A673 (cell line): Measurements from ENCODE around the gene SART3. TPM values are rescaled to one million over a fixed set of nuclear protein-coding genes. Genes with fewer than 3 reads are reported as not detected.

ENCODE experiments used
- BruUV-seq: library from RNA; stranded (reverse); fragments of 400-500 nt; replicated peaks from 2 replicates; lab custom pipeline; 2021; lab: Mats Ljungman, UMichigan
- CTCF ChIA-PET: fragments of 300-600 bp; sonication (Branson Sonifier 250); formaldehyde crosslinking; loops from one replicate; lab custom pipeline; 2022; ENCODE audit warnings: antibody characterized with exemption; lab: Charles Lee
- POLR2A ChIA-PET: fragments of 300-600 bp; sonication (Branson Sonifier 250); formaldehyde crosslinking; loops from one replicate; lab custom pipeline; 2022; ENCODE audit warnings: antibody characterized with exemption; ENCODE audit not compliant: low non-redundant PET; lab: Charles Lee
- DNase-seq: peaks from one replicate; pipeline ENCODE4 v3.0.0-alpha.2; 2015; ENCODE audit warnings: low spot score
- H3K27ac ChIP-seq: fragments of 200-600 bp; sonication (generic); 2 replicates; pipeline ENCODE4 v1.5.1; 2016; ENCODE audit warnings: mixed run types, low read depth, mild to moderate bottlenecking, mixed read lengths, antibody characterized with exemption, low read length; ENCODE audit not compliant: poor library complexity, severe bottlenecking
- H3K27me3 ChIP-seq: fragments of 200-600 bp; sonication (generic); replicated peaks from 2 replicates; pipeline ENCODE4 v1.6.1; 2017; ENCODE audit warnings: mixed run types, low read depth, mild to moderate bottlenecking, mixed read lengths, antibody characterized with exemption, low read length; ENCODE audit not compliant: insufficient read depth, poor library complexity
- H3K36me3 ChIP-seq: fragments of 200-600 bp; sonication (generic); 2 replicates; pipeline ENCODE4 v1.6.1; 2016; ENCODE audit warnings: mixed run types, mild to moderate bottlenecking, mixed read lengths, antibody characterized with exemption, low read length; ENCODE audit not compliant: insufficient read depth, poor library complexity, severe bottlenecking
- H3K4me1 ChIP-seq: fragments of 200-600 bp; sonication (generic); 2 replicates; pipeline ENCODE4 v1.6.1; 2017; ENCODE audit warnings: mixed run types, mild to moderate bottlenecking, mixed read lengths, antibody characterized with exemption, low read length; ENCODE audit not compliant: insufficient read depth, poor library complexity, severe bottlenecking
- H3K4me3 ChIP-seq: fragments of 200-600 bp; sonication (generic); 2 replicates; pipeline ENCODE4 v1.5.1; 2016; ENCODE audit warnings: low read depth, mixed run types, mild to moderate bottlenecking, mixed read lengths, low read length; ENCODE audit not compliant: poor library complexity, severe bottlenecking
- H3K9me3 ChIP-seq: fragments of 200-600 bp; sonication (generic); 2 replicates; pipeline ENCODE4 v1.6.1; 2016; ENCODE audit warnings: mixed run types, low read depth, mild to moderate bottlenecking, mixed read lengths, antibody characterized with exemption, low read length; ENCODE audit not compliant: poor library complexity, severe bottlenecking
- CTCF ChIP-seq: fragments of 300-800, 200-600 bp; sonication (generic); conservative IDR thresholded peaks from 2 replicates; pipeline ENCODE4 v1.5.1; 2017; ENCODE audit warnings: low read depth, mild to moderate bottlenecking, antibody characterized with exemption, low read length, moderate library complexity, mixed read lengths
- EZH2 ChIP-seq: fragments of 200-600 bp; sonication (generic); IDR thresholded peaks from 2 replicates; pipeline ENCODE4 v1.6.1; 2017; ENCODE audit warnings: borderline replicate concordance, low read depth, mild to moderate bottlenecking, mixed read lengths, antibody characterized with exemption, low read length; ENCODE audit not compliant: poor library complexity, severe bottlenecking
- intact Hi-C: fragments of 100-400 bp; cut with micrococcal nuclease; formaldehyde crosslinking; loops from one replicate; pipeline ENCODE4 v1.10.0; 2022; ENCODE audit not compliant: unreplicated experiment
- total RNA-seq: library from RNA; stranded (reverse); gene quantifications from 2 replicates; pipeline ENCODE4 v1.2.3, GENCODE V29; 2021

The SART3 gene
- total RNA-seq, 1 experiment from 2014 or later = 99.3 TPM

GRCh38 chr12:108553799-108554198 lies 7.2 kb downstream of the SART3 start:
- no peaks in the 10 kb centered on the region for H3K27me3 ChIP-seq
- no peaks in the 10 kb centered on the region for H3K9me3 ChIP-seq
- peaks cover 10% of the 10 kb centered on the region for H3K36me3 ChIP-seq
- no peak for DNase-seq
- H3K27ac ChIP-seq = no peak overlapping the region
- H3K4me1 ChIP-seq = no peaks in the 10 kb centered on the region
- POLR2A ChIA-PET = no interaction called here
- TF ChIP-seq EZH2 = no peak
- TF ChIP-seq CTCF = no peak
- H3K4me3 ChIP-seq = no peak overlapping the region
- CTCF ChIA-PET = no interaction called here
- intact Hi-C loops = no loop called here
- no TSS peak for BruUV-seq

- ChIA-PET POLR2A (no interaction called here), CTCF (no interaction called here)
- no peak for TF ChIP-seq EZH2
- no peak for TF ChIP-seq CTCF
- no peak for DNase-seq
- Histone ChIP-seq H3K27me3 (no peaks in the 10 kb centered on the region), H3K4me1 (no peaks in the 10 kb centered on the region), H3K9me3 (no peaks in the 10 kb centered on the region), H3K27ac (no peak overlapping the region), H3K36me3 (peaks cover 28% of the 10 kb centered on the region), H3K4me3 (no peak overlapping the region)
- intact Hi-C loops = no loop called here
- BruUV-seq = no TSS peak
Measured at GRCh38 chr12:108551535-108551934, 9.4 kb downstream of the SART3 start.

GRCh38 chr12:108548954-108549521 lies 11.9 kb downstream of the SART3 start:
- H3K27ac ChIP-seq = no peak overlapping the region
- no peak for DNase-seq
- intact Hi-C loops = no loop called here
- ChIA-PET POLR2A (no interaction called here), CTCF (no interaction called here)
- TF ChIP-seq EZH2 (no peak), CTCF (no peak)
- no peaks in the 10 kb centered on the region for H3K9me3 ChIP-seq
- no peak overlapping the region for H3K4me3 ChIP-seq
- H3K36me3 ChIP-seq = peaks cover 50% of the 10 kb centered on the region
- H3K27me3 ChIP-seq = no peaks in the 10 kb centered on the region
- BruUV-seq = no TSS peak
- no peaks in the 10 kb centered on the region for H3K4me1 ChIP-seq
